Measurements from ENCODE around the gene MEX3D. TPM values are rescaled to one million over a fixed set of nuclear protein-coding genes. Genes with fewer than 3 reads are reported as not detected.
"Not testable (repeated sequence)": the region's sequence is repeated elsewhere in the genome, so short reads cannot be mapped to it uniquely, and the experiment has no call there.

MEX3D gene
- total and polyA plus RNA-seq, 2 experiments from 2014 or later = 12.4 to 94.9 TPM

- H3K4me1 Mint-ChIP-seq; H3K27ac ChIP-seq (ENCODE audit: low read depth); H3K27ac Mint-ChIP-seq; DNase-seq (ENCODE audit: low spot score); H3K9me3 Mint-ChIP-seq; H4K20me1 ChIP-seq (replicated peaks; ENCODE audit: insufficient read depth); H3K36me3 Mint-ChIP-seq (ENCODE audit: low read depth); ATAC-seq; H2AFZ ChIP-seq; H3K4me3 Mint-ChIP-seq; H3K4me1 ChIP-seq (ENCODE audit: insufficient read depth); H3K27me3 Mint-ChIP-seq (ENCODE audit: insufficient read depth, low read depth, poor library complexity); H3K79me2 ChIP-seq (replicated peaks; ENCODE audit: insufficient read depth); H3K9me2 ChIP-seq (ENCODE audit: insufficient read depth); H3K4me3 ChIP-seq; H3K36me3 ChIP-seq (ENCODE audit: insufficient read depth); H3K27me3 ChIP-seq (ENCODE audit: insufficient read depth); H3K4me2 ChIP-seq; H3F3A ChIP-seq (replicated peaks; ENCODE audit: low read depth): not testable (repeated sequence)
Measured at GRCh38 chr19:1535699-1536098, 32.4 kb downstream of the MEX3D start.

GRCh38 chr19:1534972-1535371, 33.2 kb downstream of the MEX3D start:
- H3K27me3 Mint-ChIP-seq (ENCODE audit: insufficient read depth, low read depth, poor library complexity) = peaks cover 5% of the 10 kb centered on the region
- H4K20me1 ChIP-seq (replicated peaks; ENCODE audit: insufficient read depth) = no peaks in the 10 kb centered on the region
- no peaks in the 10 kb centered on the region for H3K9me3 Mint-ChIP-seq
- H2AFZ ChIP-seq = no peak overlapping the region
- no peak overlapping the region for H3K27ac Mint-ChIP-seq
- H3K9me2 ChIP-seq (ENCODE audit: insufficient read depth) = no peaks in the 10 kb centered on the region
- H3K4me1 Mint-ChIP-seq = no peaks in the 10 kb centered on the region
- H3K27me3 ChIP-seq (ENCODE audit: insufficient read depth) = no peaks in the 10 kb centered on the region
- DNase-seq (ENCODE audit: low spot score) (no peak), ATAC-seq (no peak)
- H3K4me1 ChIP-seq (ENCODE audit: insufficient read depth) = no peaks in the 10 kb centered on the region
- H3K27ac ChIP-seq (ENCODE audit: low read depth) = no peak overlapping the region
- TF ChIP-seq STAT1 (IDR thresholded peaks at IDR 0.05; ENCODE audit: unreplicated experiment) = no peak
- no peak for TF ChIP-seq POLR2AphosphoS5 (IDR thresholded peaks at IDR 0.05; ENCODE audit: low read depth)
- TF ChIP-seq, protein P1, sequence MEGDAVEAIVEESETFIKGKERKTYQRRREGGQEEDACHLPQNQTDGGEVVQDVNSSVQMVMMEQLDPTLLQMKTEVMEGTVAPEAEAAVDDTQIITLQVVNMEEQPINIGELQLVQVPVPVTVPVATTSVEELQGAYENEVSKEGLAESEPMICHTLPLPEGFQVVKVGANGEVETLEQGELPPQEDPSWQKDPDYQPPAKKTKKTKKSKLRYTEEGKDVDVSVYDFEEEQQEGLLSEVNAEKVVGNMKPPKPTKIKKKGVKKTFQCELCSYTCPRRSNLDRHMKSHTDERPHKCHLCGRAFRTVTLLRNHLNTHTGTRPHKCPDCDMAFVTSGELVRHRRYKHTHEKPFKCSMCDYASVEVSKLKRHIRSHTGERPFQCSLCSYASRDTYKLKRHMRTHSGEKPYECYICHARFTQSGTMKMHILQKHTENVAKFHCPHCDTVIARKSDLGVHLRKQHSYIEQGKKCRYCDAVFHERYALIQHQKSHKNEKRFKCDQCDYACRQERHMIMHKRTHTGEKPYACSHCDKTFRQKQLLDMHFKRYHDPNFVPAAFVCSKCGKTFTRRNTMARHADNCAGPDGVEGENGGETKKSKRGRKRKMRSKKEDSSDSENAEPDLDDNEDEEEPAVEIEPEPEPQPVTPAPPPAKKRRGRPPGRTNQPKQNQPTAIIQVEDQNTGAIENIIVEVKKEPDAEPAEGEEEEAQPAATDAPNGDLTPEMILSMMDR (conservative IDR thresholded peaks at IDR 0.05; ENCODE audit: low read depth in 2 of 2) = no peak
- TF ChIP-seq ZNF331 (CRISPR knock-in tag; IDR thresholded peaks at IDR 0.05; ENCODE audit: low read depth) = no peak
- H3K4me2 ChIP-seq = no peak overlapping the region
- no peaks in the 10 kb centered on the region for H3K36me3 Mint-ChIP-seq (ENCODE audit: low read depth)
- H3K36me3 ChIP-seq (ENCODE audit: insufficient read depth) = no peaks in the 10 kb centered on the region
- H3K4me3 ChIP-seq = no peak overlapping the region
- no peak overlapping the region for H3K4me3 Mint-ChIP-seq
- no peaks in the 10 kb centered on the region for H3F3A ChIP-seq (replicated peaks; ENCODE audit: low read depth)
- no peaks in the 10 kb centered on the region for H3K79me2 ChIP-seq (replicated peaks; ENCODE audit: insufficient read depth)

DNA sequence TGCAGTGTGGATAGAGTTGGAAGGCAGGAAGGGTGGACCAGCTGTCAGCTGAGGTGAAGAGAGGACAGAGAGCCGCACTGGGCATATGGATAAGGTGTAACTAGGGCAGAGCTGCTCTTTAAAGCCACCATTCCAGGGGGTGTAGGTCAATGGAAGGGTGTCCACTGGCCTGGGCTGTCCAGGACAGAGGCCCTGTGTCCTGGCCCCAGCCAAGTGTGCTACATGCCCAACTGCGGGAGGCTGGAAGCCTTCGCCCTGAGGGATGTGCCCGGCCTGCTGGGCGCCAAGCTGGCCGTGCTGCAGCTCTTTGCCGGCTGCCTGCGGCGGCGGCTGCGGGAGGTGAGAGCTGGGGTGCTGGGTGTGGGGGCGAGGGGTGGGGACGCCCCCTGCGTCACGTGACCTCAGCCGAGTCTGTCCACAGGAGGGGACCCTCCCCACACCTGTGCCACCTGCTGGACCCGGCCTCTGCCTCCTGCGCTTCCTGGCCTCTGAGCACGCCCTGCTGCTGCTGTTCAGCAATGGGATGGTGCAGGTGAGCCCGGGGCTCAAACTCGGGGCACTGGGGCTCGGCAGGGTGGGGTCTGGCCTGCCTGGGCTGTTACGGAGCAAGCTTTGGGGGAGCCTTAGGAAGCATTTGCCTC, 34.5 kb downstream of the MEX3D start:
- H3K36me3 Mint-ChIP-seq (ENCODE audit: low read depth) = no peaks in the 10 kb centered on the region
- DNase-seq (ENCODE audit: low spot score) = no peak
- Histone ChIP-seq H3K27me3 (ENCODE audit: insufficient read depth) (no peaks in the 10 kb centered on the region), H3F3A (replicated peaks; ENCODE audit: low read depth) (no peaks in the 10 kb centered on the region), H3K4me3 (no peak overlapping the region), H3K4me1 (ENCODE audit: insufficient read depth) (no peaks in the 10 kb centered on the region), H3K9me2 (ENCODE audit: insufficient read depth) (no peaks in the 10 kb centered on the region), H3K36me3 (ENCODE audit: insufficient read depth) (no peaks in the 10 kb centered on the region), H3K79me2 (replicated peaks; ENCODE audit: insufficient read depth) (no peaks in the 10 kb centered on the region), H3K27ac (ENCODE audit: low read depth) (no peak overlapping the region), H2AFZ (no peak overlapping the region), H3K4me2 (no peak overlapping the region), H4K20me1 (replicated peaks; ENCODE audit: insufficient read depth) (no peaks in the 10 kb centered on the region)
- no peak overlapping the region for H3K4me3 Mint-ChIP-seq
- H3K4me1 Mint-ChIP-seq = no peaks in the 10 kb centered on the region
- H3K27me3 Mint-ChIP-seq (ENCODE audit: insufficient read depth, low read depth, poor library complexity) = peaks cover 5% of the 10 kb centered on the region
- ATAC-seq = no peak
- no peak overlapping the region for H3K27ac Mint-ChIP-seq
- H3K9me3 Mint-ChIP-seq = no peaks in the 10 kb centered on the region
- TF ChIP-seq, protein P1 (conservative IDR thresholded peaks at IDR 0.05; ENCODE audit: low read depth in 2 of 2) = no peak
- TF ChIP-seq ZNF462 (CRISPR knock-in tag; IDR thresholded peaks at IDR 0.05) (no peak), EZH2 (IDR thresholded peaks at IDR 0.05; ENCODE audit: low read depth, unreplicated experiment) (no peak)
